Measurements from ENCODE around the gene ATCAY. TPM values are rescaled to one million over a fixed set of nuclear protein-coding genes. Genes with fewer than 3 reads are reported as not detected.

ATCAY gene
- polyA plus RNA-seq, 1 experiment: 0.30 TPM

- no peak for TF ChIP-seq CTCF (IDR thresholded peaks at IDR 0.05; ENCODE audit: low read depth, low read length)
- ChIA-PET CTCF (no interaction called here), POLR2A (no interaction called here)
- Histone ChIP-seq H3K27ac (ENCODE audit: low read depth, low read length) (no peak overlapping the region), H3K9me3 (ENCODE audit: control insufficient read depth, insufficient read depth, low read length) (peaks cover 12% of the 10 kb centered on the region), H3K27me3 (ENCODE audit: control insufficient read depth, insufficient read depth, low read length) (peaks cover 2% of the 10 kb centered on the region), H3K4me3 (ENCODE audit: low read depth, low read length) (no peak overlapping the region)
- no peak for DNase-seq (ENCODE audit: low read depth, low spot score)
Measured at GRCh38 chr19:3919793-3920192, 39.3 kb downstream of the ATCAY start.

GRCh38 chr19:3923096-3923758 is 42.7 kb downstream of the ATCAY start:
- POLR2A ChIA-PET: no interaction called here
- DNase-seq (ENCODE audit: low read depth, low spot score): no peak
- no peak for TF ChIP-seq CTCF (IDR thresholded peaks at IDR 0.05; ENCODE audit: low read depth, low read length)
- Histone ChIP-seq H3K27me3 (ENCODE audit: control insufficient read depth, insufficient read depth, low read length) (peaks cover 2% of the 10 kb centered on the region), H3K4me3 (ENCODE audit: low read depth, low read length) (no peak overlapping the region), H3K9me3 (ENCODE audit: control insufficient read depth, insufficient read depth, low read length) (peaks cover 18% of the 10 kb centered on the region), H3K27ac (ENCODE audit: low read depth, low read length) (no peak overlapping the region)
- CTCF ChIA-PET: no interaction called here

GRCh38 chr19:3923912-3924311 is 43.4 kb downstream of the ATCAY start:
- Histone ChIP-seq H3K9me3 (ENCODE audit: control insufficient read depth, insufficient read depth, low read length) (peaks cover 18% of the 10 kb centered on the region), H3K27ac (ENCODE audit: low read depth, low read length) (no peak overlapping the region), H3K27me3 (ENCODE audit: control insufficient read depth, insufficient read depth, low read length) (peaks cover 2% of the 10 kb centered on the region), H3K4me3 (ENCODE audit: low read depth, low read length) (no peak overlapping the region)
- ChIA-PET POLR2A (no interaction called here), CTCF (no interaction called here)
- TF ChIP-seq CTCF (IDR thresholded peaks at IDR 0.05; ENCODE audit: low read depth, low read length): no peak
- DNase-seq (ENCODE audit: low read depth, low spot score): no peak

- peaks cover 22% of the 10 kb centered on the region for H3K27me3 ChIP-seq (ENCODE audit: control insufficient read depth, insufficient read depth, low read length)
- ChIA-PET POLR2A (no interaction called here), CTCF (no interaction called here)
- H3K4me3 ChIP-seq (ENCODE audit: low read depth, low read length): no peak overlapping the region
- no peaks in the 10 kb centered on the region; the same call in 1 of the 2 replicates for H3K9me3 ChIP-seq (ENCODE audit: control insufficient read depth, insufficient read depth, low read length)
- H3K27ac ChIP-seq (ENCODE audit: low read depth, low read length): no peak overlapping the region
- no peak for DNase-seq (ENCODE audit: low read depth, low spot score)
- TF ChIP-seq CTCF (IDR thresholded peaks at IDR 0.05; ENCODE audit: low read depth, low read length): no peak
Measured at GRCh38 chr19:3931041-3931440, 50.6 kb downstream of the ATCAY start.

- ChIA-PET CTCF (no interaction called here), POLR2A (interaction anchor here (0.6 kb wide), 1 partner anchor 275 kb away, joined by 4 read pairs; no protein-coding TSS in a partner anchor)
- no peak for DNase-seq (ENCODE audit: low read depth, low spot score)
- Histone ChIP-seq H3K27me3 (ENCODE audit: control insufficient read depth, insufficient read depth, low read length) (peaks cover 22% of the 10 kb centered on the region), H3K4me3 (ENCODE audit: low read depth, low read length) (no peak within 1 kb of the TSS), H3K27ac (ENCODE audit: low read depth, low read length) (no peak within 1 kb of the TSS), H3K9me3 (ENCODE audit: control insufficient read depth, insufficient read depth, low read length) (peaks cover 4% of the 10 kb centered on the region; the same call in 1 of the 2 replicates)
- no peak for TF ChIP-seq CTCF (IDR thresholded peaks at IDR 0.05; ENCODE audit: low read depth, low read length)
Measured at GRCh38 chr19:3932931-3933810, 52.7 kb downstream of the ATCAY start, which contains the start of gene NMRK2. Gene NMRK2, plus strand, starts transcription at chr19:3933069. Its CDS starts 603 bp downstream, at chr19:3933672.

Data from AG04450 (cell line).